ENCODE results near the gene UGT1A8.

Gene UGT1A8

GRCh38 chr2:233772153-233772552 is 154.7 kb downstream of the UGT1A8 start:
- no peak for DNase-seq

GRCh38 chr2:233772583-233772982 is 155.2 kb downstream of the UGT1A8 start:
- no peak for DNase-seq

DNA sequence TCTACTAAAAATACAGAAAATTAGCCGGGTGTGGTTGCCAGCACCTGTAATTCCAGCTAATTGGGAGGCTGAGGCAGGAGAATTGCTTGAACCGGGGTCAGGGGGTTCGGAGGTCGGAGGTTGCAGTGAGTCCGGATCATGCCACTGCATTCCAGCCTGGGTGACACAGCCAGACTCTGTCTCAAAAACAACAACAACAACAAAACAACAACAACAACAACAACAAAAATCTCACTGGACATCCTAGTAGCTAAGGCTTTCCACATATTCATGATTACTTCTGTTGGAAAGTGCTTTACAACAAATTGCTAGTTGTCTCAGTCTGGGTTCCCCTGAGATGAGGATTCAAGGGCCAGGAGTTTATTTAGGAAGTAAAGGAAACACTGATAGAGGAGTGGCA is 156.4 kb downstream of the UGT1A8 start:
- no peak for DNase-seq

- DNase-seq, result no peak
These were observed 158.0 kb downstream of the UGT1A8 start for GRCh38 chr2:233775414-233775813.

- DNase-seq, result no peak
These were observed 160.6 kb downstream of the UGT1A8 start, which contains the start of gene MROH2A for GRCh38 chr2:233778030-233778429. TSS of gene MROH2A (plus strand) at chr2:233778330. CDS start at chr2:233779359, 1,029 bp downstream.

DNA sequence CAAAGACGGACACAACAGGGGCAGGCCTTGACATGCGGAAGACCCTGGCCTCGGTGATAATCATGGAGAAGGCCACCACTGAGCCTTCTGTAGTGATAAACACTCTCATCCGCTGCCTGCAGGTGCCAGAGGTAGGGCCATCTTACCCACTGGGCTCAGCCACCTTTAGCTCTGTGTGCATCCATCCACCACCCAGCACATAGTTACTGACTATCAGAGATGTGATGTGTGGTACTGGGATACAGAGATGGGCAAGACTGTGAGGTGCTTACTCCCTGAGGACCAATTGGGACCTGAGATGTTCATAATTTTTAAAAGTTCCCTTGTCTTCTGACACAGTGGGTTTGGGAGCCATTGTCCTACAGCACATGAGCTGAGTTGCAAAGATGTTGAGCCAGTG is 162.3 kb downstream of the UGT1A8 start:
- DNase-seq, result no peak

DNA sequence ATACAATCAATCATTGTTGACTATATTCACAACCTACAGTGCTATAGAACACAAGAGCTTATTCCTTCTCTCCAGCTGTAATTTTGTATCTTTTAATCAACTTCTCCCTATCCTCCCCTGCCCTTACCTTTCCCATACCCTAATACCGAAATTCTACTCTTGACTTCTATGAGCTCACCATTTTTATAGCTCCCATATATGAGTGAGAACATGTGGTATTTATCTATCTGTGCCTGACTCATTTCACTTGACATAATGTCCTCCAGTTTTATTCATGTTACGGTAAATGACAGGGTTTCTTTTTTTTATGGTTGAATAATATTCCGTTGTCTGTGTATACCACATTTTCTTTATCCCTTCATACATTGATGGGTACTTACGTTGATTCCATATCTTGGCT is 163.3 kb downstream of the UGT1A8 start:
- no peak for DNase-seq

DNA sequence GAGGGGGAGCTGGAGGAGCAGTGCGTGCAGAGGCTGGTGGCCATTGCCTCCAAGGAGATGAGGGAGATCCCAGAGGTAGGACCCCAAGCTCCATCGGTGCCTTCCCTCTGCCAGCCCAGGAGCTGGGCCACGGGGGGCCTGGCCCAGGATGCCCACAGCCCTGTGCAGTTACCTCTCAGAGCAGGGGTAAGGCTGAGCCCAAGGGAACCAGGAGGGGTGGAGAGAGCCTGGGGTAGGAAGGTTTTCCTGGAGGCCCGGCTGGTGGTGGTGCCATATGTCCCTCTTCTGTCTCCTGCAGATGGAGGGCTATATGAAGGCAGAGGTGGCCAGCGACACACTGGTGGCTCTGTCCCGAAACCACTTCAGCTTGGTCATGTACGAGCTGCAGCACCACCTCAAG is 172.1 kb downstream of the UGT1A8 start:
- DNase-seq, result no peak

DNA sequence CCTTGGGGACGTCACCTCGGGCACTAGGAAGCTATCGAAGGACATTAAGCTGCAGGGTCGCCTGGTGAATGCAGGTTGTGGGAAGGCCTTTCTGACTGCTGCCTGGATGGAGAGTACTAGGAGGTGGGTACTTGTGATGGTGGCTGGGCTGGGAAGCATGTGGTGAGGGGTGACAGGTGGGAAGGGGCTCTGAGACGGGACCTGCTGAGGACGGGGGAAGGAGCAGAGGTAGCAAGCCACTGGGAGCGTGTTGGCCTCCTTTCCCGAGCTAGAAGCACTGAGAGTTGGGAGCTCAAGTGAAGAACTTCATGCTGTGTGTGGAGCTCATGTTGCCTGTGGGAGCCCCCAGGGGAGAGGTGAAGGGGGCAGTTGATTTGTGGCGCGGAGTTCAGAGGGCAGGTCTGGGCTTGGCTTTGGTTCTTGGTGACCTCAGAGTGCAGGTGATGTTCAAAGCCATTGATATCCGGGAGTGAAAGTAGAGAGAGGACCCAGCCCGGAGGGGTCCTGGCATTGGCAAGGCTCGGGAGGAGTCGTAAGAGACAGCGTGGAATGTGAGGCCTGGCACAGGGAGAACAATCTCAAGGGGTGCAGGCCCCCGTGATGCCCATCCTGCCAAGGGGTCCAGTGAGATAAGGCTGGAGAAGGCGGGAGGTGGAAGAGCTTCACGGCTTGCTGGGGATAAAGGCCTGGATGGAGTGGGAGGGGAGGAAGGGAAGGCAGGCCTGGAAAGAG is 173.9 kb downstream of the UGT1A8 start:
- no peak for DNase-seq

DNA sequence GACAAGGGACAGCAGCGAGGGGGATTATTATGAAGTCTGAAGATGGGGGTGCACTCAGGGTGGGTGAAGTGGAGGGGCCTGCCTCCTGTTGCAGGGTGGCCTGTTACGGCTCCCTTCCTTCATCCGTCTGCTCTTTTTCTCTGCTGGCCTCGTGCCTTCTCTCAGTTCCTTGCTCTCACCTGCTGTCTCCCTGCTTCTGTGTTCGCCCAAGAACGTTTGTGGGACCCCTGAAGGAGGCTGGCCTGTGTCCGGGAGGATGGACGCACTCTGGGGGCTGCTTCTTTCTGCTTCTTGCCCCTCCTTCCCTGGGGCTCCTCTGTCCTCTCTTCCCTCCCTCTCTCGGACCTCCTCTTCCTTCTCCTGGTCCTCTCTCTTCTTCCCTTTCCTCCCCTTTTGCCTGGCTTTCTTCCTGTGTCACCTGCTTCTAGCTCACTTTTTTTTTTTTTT is 174.5 kb downstream of the UGT1A8 start:
- no peak for DNase-seq

DNA sequence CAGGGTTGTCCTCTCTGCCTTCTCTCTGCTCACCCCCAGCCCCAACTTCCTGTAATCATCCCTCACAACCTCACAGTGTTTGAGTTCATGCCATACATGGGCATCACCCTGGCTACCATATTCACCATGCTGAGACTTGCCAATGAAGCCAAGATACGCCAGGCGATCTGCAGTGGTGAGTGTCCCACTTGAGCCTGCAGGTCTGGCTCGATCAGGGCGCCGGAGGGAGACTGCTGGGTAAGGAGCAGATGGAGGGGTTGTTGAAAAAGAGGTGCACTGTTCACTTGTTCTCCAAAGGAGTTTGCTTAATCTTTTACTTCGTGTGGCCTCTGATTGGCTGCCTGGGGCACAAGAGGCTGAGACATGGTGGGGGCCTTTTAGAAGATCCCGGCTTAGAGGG is 175.3 kb downstream of the UGT1A8 start:
- DNase-seq, result no peak

- peak; percentile 78 for DNase-seq
These were observed 176.2 kb downstream of the UGT1A8 start for GRCh38 chr2:233793465-233794127.

DNA sequence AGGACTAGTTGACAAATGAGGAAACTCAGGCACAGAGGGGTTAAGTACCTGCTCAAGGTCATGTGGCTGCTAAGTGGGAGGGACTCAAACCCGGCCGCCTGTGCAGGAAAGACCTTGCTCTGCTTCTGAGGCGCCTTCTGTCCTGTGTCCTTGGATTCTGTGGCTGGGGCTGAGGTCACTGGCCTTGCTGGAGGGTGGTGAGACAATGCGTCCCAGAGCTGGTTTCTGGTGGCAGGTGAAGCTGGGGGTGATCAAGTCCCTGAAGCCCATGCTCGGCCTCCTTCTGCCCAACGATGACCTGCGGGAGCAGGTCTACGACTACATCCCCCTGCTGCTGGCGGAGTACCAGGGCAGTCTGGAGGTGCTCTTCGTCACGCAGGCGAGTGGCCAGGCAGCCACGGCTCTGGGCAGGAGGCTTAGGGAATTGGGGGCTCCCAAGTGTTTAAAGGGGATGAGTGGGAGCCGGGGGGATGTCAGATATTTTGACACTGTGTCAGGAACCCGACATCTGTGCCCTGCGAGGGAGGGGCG is 176.8 kb downstream of the UGT1A8 start:
- DNase-seq, result no peak

- DNase-seq, result no peak
These were observed 178.3 kb downstream of the UGT1A8 start for GRCh38 chr2:233795735-233796171.

DNA sequence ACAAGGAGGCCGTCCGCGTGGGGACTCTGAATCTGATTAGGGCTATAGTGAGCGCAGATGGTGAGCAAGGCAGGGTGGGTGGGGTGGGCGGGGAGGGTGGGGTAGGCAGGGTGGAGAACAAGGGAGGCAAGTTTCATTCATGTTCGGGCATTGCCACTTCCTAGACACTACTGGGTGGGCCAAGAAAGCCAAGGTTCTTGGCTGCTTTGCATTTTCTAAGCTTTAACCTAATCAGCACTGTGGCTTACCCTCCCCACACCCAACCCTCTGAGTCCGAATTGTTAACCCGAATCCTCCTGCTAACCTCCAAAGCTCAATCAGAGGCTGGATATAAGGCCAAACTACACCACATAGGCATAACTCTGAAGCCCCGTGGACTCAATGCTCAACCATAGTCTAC is 178.8 kb downstream of the UGT1A8 start:
- DNase-seq, result no peak

DNA sequence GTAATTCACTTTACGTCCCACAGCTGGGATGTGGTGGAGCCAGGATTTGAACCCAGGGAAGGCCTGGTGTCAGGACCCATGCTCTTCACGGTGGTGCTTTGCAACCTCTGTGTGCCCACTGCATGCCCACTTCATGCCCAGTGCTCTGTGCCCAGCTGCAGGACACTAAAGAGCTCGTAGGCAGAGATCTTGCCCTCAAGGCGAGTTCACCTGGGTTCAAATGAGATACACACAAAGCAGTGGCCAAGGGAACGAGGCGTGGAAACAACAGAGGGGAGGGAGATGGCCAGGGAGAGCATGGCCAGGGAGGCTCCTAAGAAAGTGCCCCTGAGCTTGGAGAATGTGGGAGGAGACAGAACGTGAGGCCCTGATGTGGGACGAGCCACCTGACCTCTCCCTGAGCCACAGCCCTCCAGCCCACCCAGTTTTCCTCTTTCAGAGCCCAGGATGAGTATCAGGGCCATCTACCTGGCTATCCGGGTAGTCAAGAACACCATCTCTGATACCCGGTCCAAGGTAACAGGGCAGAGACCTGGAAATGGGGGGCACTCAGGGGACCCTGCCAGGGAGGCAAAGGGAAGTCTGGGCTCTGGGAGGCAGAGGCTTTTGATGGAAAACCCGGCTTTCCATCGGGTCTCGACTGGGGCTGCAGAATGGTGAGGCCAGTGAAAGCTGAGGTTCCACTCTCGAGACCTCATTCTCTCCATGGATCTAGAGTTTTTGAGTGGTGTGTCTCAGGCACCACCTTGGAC is 181.1 kb downstream of the UGT1A8 start:
- no peak for DNase-seq

GRCh38 chr2:233799087-233799665 is 181.7 kb downstream of the UGT1A8 start:
- DNase-seq, result no peak

DNA sequence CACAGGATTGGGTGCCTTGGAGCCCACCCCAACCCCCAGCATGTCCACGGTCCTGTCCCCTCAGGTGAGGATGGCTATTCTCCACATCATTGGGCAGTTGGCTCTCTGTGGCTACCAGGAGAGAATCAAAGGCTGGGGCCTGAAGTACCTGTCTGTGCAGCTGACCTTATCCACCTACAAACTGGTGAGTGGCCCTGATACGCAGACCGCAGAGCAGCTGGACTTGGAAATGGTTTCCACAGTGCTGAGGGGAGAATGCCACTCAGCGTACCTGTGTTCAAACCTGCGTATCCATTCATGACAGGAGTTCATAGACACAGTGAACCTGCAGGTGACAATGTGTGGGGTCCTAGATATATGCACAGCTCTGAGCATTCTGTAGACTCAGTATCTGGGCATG is 182.3 kb downstream of the UGT1A8 start:
- DNase-seq, result no peak

GRCh38 chr2:233800208-233800607 is 182.8 kb downstream of the UGT1A8 start:
- DNase-seq, result no peak

DNA sequence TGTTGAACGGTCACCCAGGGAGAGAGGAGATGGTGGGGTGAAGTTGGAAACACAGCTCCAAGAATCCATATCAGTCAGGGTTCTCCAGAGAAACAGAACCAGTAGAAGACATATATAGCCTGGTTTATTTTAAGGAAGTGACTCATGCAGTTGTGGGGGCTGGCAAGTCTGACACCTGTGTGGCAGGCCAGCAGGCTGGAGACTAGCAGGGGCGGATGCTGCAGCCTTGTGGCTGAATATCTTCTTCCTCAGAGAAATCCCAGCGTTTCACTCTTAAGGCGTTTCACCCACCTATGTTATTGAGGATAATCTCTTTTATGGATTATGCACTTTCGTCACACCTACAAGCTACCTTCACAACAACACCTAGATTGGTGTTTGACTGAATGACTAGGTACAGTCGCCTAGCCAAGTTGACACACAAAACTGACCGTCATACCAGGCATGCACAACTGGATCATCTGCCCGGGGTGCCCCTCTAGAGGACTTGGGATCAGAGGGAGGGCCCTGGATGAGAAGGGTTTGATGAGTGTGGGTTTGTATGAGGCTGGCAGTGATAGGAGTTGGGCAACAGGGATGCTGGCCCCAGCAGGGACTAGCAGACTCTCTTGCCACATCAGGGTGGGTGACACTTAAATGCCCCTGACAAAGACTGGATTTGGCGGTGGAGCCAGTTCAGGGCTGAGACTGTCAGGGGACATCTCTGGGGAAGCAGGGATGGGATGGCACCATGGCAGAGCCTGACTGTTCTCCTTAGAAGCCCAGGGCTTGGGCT is 184.1 kb downstream of the UGT1A8 start:
- DNase-seq, result no peak

DNA sequence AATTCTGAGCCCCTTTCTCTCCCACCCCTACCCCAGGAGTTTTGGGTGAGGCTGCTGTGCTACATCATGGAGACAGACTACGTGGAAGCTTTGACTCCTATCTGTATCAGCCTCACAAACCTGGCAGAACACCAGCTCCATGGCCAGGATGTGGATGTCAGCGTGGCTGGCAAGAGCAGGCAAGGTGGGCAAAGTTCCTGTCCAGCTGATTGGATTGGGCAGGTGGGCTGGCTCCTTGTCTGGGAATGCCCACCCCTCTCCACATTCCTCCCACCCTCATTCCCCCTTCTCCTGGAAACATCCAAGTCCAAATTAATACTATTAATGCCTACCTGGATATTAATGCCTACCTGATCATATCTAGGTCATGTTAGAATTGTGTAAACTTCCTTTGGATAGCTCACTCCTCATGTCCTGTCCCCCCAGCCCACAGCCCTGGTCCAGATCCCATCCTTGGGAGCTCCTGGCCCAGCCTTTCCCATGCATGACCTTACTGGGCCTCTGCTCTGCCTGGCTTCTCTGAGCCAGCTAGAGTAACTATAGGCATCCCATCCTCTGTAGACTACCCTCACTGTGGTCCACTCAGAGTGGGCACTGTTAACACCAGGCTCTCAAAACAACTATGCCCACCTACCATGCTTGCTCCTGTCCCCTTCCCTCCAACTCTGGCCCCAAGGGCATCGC is 184.8 kb downstream of the UGT1A8 start:
- DNase-seq, result no peak
